GM12878 (cell line): Measurements from ENCODE around the gene UPK1B. TPM values are rescaled to one million over a fixed set of nuclear protein-coding genes. Genes with fewer than 3 reads are reported as not detected.
A peak's percentile ranks its signal among the peaks of the same experiment; 100 is the strongest.

Experiments used
- ATAC-seq: fragments of 200-7000 bp; cut with Tn5 transposase; 3 replicates; pipeline ENCODE4 v1.9.1; 2020; ENCODE audit warnings: mild to moderate bottlenecking, moderate library complexity
- BruUV-seq: library from RNA; stranded (reverse); fragments of 400-500 nt; replicated peaks from 2 replicates; lab custom pipeline; 2021; lab: Mats Ljungman, UMichigan
- CTCF ChIA-PET: fragments of 300-600 bp; sonication (Branson Sonifier 250); formaldehyde crosslinking; extraction: SDS; loops from one replicate; lab custom pipeline; 2021; ENCODE audit warnings: inconsistent platforms; lab: Yijun Ruan, JAX
- POLR2A ChIA-PET: fragments of 350-600 bp; formaldehyde crosslinking; extraction: SDS; loops from one replicate; lab custom pipeline; 2021; ENCODE audit warnings: inconsistent platforms; lab: Charles Lee
- RAD21 ChIA-PET: fragments of 300-600 bp; sonication (Branson Sonifier 250); formaldehyde crosslinking; loops from one replicate; lab custom pipeline; 2023; ENCODE audit warnings: antibody characterized with exemption; ENCODE audit not compliant: unreplicated experiment; lab: Charles Lee
- SMC1A ChIA-PET: fragments of 300-600 bp; sonication (Branson Sonifier 250); formaldehyde crosslinking; loops from one replicate; lab custom pipeline; 2023; ENCODE audit not compliant: unreplicated experiment, uncharacterized antibody; lab: Charles Lee
- DNase-seq: peaks from one replicate; pipeline ENCODE4 v3.0.0-alpha.2; 2011; ENCODE audit warnings: low read depth, low spot score
- FAIRE-seq: peaks from 3 replicates; lab custom pipeline; 2011; peaks lifted over from hg19 to GRCh38; lab: Jason Lieb, UNC
- H2AFZ ChIP-seq: 2 replicates; pipeline ENCODE4 v1.6.0; 2011; ENCODE audit warnings: low read depth, low read length, control low read depth; ENCODE audit not compliant: control insufficient read depth
- H3K27ac ChIP-seq: 2 replicates; pipeline ENCODE4 v1.5.1; 2011; ENCODE audit warnings: control low read depth; ENCODE audit not compliant: control insufficient read depth, insufficient read depth
- H3K27me3 ChIP-seq, 2 experiments: replicated peaks in 1 of 2; 2 replicates each; pipeline versions ENCODE4 v1.6.0 to v1.6.1; 2011; ENCODE audit warnings: low read length in 1 of 2; ENCODE audit not compliant: control insufficient read depth in 2 of 2, insufficient read depth in 2 of 2
- H3K36me3 ChIP-seq, 2 experiments: 2 replicates each; pipeline ENCODE4 v1.5.1; 2011; ENCODE audit warnings: low read length in 1 of 2; ENCODE audit not compliant: control insufficient read depth in 2 of 2, insufficient read depth in 2 of 2
- H3K4me1 ChIP-seq: 2 replicates; pipeline ENCODE4 v1.6.1; 2011; ENCODE audit warnings: mild to moderate bottlenecking, low read length, moderate library complexity, mixed read lengths; ENCODE audit not compliant: control insufficient read depth, insufficient read depth
- H3K4me2 ChIP-seq: 2 replicates; pipeline ENCODE4 v1.6.0; 2011; ENCODE audit warnings: control low read depth; ENCODE audit not compliant: control insufficient read depth, insufficient read depth
- H3K4me3 ChIP-seq: fragments of 200-600 bp; sonication (generic); 2 replicates; pipeline ENCODE4 v1.5.1; 2016
- H3K79me2 ChIP-seq: 2 replicates; pipeline ENCODE4 v1.6.0; 2011; ENCODE audit warnings: low read length; ENCODE audit not compliant: control insufficient read depth, insufficient read depth
- H3K9ac ChIP-seq: 2 replicates; pipeline ENCODE4 v1.8.0; 2011; ENCODE audit warnings: low read length, control low read depth, mixed read lengths; ENCODE audit not compliant: control insufficient read depth, insufficient read depth
- H3K9me3 ChIP-seq: replicated peaks from 3 replicates; pipeline ENCODE4 v1.5.1; 2011; ENCODE audit warnings: mild to moderate bottlenecking, low read length; ENCODE audit not compliant: control insufficient read depth, insufficient read depth
- H4K20me1 ChIP-seq: 2 replicates; pipeline ENCODE4 v1.6.0; 2011; ENCODE audit not compliant: control insufficient read depth, insufficient read depth
- ASH2L ChIP-seq: fragments of 300-600, 200-600 bp; sonication (generic); IDR thresholded peaks from 2 replicates; pipeline ENCODE4 v1.6.1; 2017; ENCODE audit warnings: low read depth, mild to moderate bottlenecking, borderline replicate concordance
- BMI1 ChIP-seq: fragments of 450-650 bp; IDR thresholded peaks from 2 replicates; pipeline ENCODE4 v1.6.1; 2016; ENCODE audit warnings: mild to moderate bottlenecking, moderate library complexity, borderline replicate concordance
- CBFB ChIP-seq: IDR thresholded peaks from 2 replicates; pipeline ENCODE4 v1.6.1; 2016; ENCODE audit warnings: antibody characterized with exemption, low read depth
- CREB1 ChIP-seq: IDR thresholded peaks from 2 replicates; pipeline ENCODE4 v1.6.1; 2012; ENCODE audit warnings: low read depth, mild to moderate bottlenecking, inconsistent platforms
- DPF2 ChIP-seq: fragments of 450-650 bp; IDR thresholded peaks from 2 replicates; pipeline ENCODE4 v1.6.1; 2017; ENCODE audit warnings: mild to moderate bottlenecking
- EGR1 ChIP-seq, 2 experiments: IDR thresholded peaks; 1 replicate in 1 of 2; 2 replicates in 1 of 2; pipeline ENCODE4 v1.6.1; 2011 to 2012; ENCODE audit warnings: low read depth in 2 of 2, low read length in 2 of 2, borderline replicate concordance in 1 of 2, mild to moderate bottlenecking in 1 of 2, moderate library complexity in 1 of 2
- IKZF1 ChIP-seq: fragments of 450-650 bp; conservative IDR thresholded peaks from 2 replicates; pipeline ENCODE4 v1.6.1; 2017; ENCODE audit warnings: antibody characterized with exemption, mild to moderate bottlenecking
- KDM1A ChIP-seq: fragments of 200-600 bp; sonication (generic); IDR thresholded peaks from 2 replicates; pipeline ENCODE4 v1.6.1; 2016; ENCODE audit warnings: borderline replicate concordance
- LARP7 ChIP-seq: fragments of 450-650 bp; IDR thresholded peaks from 2 replicates; pipeline ENCODE4 v1.6.1; 2017; ENCODE audit warnings: mild to moderate bottlenecking
- NFYA ChIP-seq: IDR thresholded peaks from 2 replicates; pipeline ENCODE4 v1.6.1; 2011; ENCODE audit warnings: low read depth, mild to moderate bottlenecking, low read length, improper control_type of control experiment, borderline replicate concordance
- NR2F1 ChIP-seq: fragments of 450-650 bp; conservative IDR thresholded peaks from 2 replicates; pipeline ENCODE4 v1.6.1; 2017; ENCODE audit warnings: mild to moderate bottlenecking
- POLR2A ChIP-seq: IDR thresholded peaks from 2 replicates; pipeline ENCODE4 v1.6.1; 2011; ENCODE audit warnings: low read depth, mild to moderate bottlenecking, low read length
- POLR2AphosphoS5 ChIP-seq: IDR thresholded peaks from 2 replicates; pipeline ENCODE4 v1.6.1; 2011; ENCODE audit warnings: mild to moderate bottlenecking, low read length, inconsistent platforms
- POU2F2 ChIP-seq: IDR thresholded peaks from 3 replicates; pipeline ENCODE4 v1.6.1; 2011; ENCODE audit warnings: low read depth, mild to moderate bottlenecking, low read length, borderline replicate concordance
- RBBP5 ChIP-seq: fragments of 200-600 bp; sonication (generic); conservative IDR thresholded peaks from 2 replicates; pipeline ENCODE4 v1.6.1; 2016
- RUNX3 ChIP-seq: IDR thresholded peaks from 2 replicates; pipeline ENCODE4 v1.6.1; 2012; ENCODE audit warnings: low read length, inconsistent platforms
- SMAD5 ChIP-seq: IDR thresholded peaks from 2 replicates; pipeline ENCODE4 v1.6.1; 2016; ENCODE audit warnings: antibody characterized with exemption, low read depth
- TCF3 ChIP-seq: IDR thresholded peaks from 2 replicates; pipeline ENCODE4 v1.6.1; 2012; ENCODE audit warnings: low read depth, mild to moderate bottlenecking, low read length, borderline replicate concordance; ENCODE audit not compliant: insufficient read depth
- ZNF622 ChIP-seq: fragments of 450-650 bp; IDR thresholded peaks from 2 replicates; pipeline ENCODE4 v1.6.1; 2017; ENCODE audit warnings: mild to moderate bottlenecking, inconsistent platforms
- WGBS: methylation state at CpG from one replicate; pipeline ENCODE4 v1.1.6; 2016; ENCODE audit warnings: low lambda C conversion rate; ENCODE audit not compliant: insufficient replicate concordance, insufficient coverage; ENCODE audit errors: missing lambda C conversion rate; 5-methylcytosine and 5-hydroxymethylcytosine counted together
- in situ Hi-C: fragments of 300-500 bp; cut with MboI; formaldehyde crosslinking; loops from 9 replicates; pipeline ENCODE4 v1.14.3; 2018; ENCODE audit warnings: mixed read lengths
- intact Hi-C: fragments of 100-400 bp; cut with micrococcal nuclease; formaldehyde crosslinking; loops from one replicate; pipeline ENCODE4 v1.14.2; 2022; ENCODE audit not compliant: unreplicated experiment
- polyA plus RNA-seq, 11 experiments: library from polyadenylated mRNA; depleted of rRNA in 4 of 11; unstranded in 6 of 11; stranded (reverse) in 5 of 11; fragments of >200 nt; fragmentation: Nextera tagmentation in 4 of 11; fragmentation: Illumina TruSeq in 1 of 11; extraction: Ambion mirVana in 4 of 11; extraction: Trizol in 1 of 11; gene quantifications; 1 replicate in 1 of 11; 2 replicates in 10 of 11; pipeline versions ENCODE4 v1.2.1 to v1.2.3, GENCODE V29; 2011 to 2016; ENCODE audit warnings: inconsistent platforms in 2 of 11, missing spikeins in 2 of 11, low read depth in 1 of 11
- total RNA-seq, 4 experiments: library from RNA; depleted of rRNA in 3 of 4; stranded (reverse); fragments of >200 nt in 3 of 4; fragmentation: Illumina TruSeq in 1 of 4; extraction: Trizol in 1 of 4; gene quantifications; 2 replicates each; pipeline versions ENCODE4 v1.2.1 to v1.2.3, GENCODE V29; 2013 to 2021
- TF ChIP-seq, protein P1 (sequence below): IDR thresholded peaks from 2 replicates; pipeline ENCODE4 v1.6.1; 2012; ENCODE audit warnings: low read depth, low read length, improper control_type of control experiment
- TF ChIP-seq, protein P2 (sequence below): fragments of 450-650 bp; IDR thresholded peaks from 2 replicates; pipeline ENCODE4 v1.6.1; 2017; ENCODE audit warnings: mild to moderate bottlenecking, moderate library complexity

The UPK1B gene
- total and polyA plus RNA-seq, 10 of the 15 experiments (the other 5 are each of a cell fraction or from before 2014, with no cell fraction given) = not detected

DNA sequence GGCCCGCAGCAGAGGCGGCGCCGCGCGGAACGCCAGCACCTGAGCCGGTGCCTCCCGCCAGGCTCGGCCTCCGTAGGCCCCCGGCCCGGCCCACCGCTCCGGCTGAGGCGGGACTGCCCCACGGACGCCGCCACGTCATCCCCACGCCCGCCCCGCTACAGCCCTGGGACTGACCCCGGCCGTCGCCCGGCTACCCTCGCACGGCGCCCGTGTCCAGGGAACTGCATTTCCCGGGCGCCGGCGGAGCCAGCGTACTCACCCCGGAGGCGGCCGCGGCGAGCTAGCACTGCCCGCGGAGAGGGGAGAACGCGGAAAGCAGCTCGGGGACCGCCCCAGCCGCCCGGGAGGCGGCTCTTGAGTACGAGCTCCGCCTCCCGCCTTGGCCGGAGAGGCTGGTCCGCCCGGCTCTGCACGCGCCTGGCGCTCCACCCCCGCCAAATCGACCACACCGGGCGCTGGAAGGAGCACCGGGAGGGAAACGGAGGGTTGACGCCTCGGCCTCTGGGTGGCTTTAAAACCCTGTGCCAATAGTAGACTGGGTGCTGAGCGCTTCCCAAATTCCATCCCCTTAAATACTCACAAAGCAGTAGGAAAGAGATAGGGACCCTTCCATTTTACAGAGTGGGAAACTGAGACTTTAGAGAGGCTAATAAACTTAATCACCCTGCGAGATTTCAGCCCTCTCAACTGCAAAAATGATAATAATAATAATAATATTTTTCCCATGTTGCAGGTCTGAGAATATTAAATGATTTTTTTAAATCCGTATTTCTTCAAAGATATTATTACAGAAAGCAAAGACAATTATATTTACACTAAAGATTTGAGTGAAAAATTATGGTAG, 67.4 kb downstream of the UPK1B start, which contains the start of gene B4GALT4:
Gene B4GALT4 (minus strand): TSS at position 288 of the 844 bp plus-strand sequence. CDS start 10,779 bp downstream, outside the sequence.
- FAIRE-seq = peak; percentile 35
- TF ChIP-seq CBFB = 0 out of 2 replicates have a peak, but pooled peaks have one; percentile 14
- TF ChIP-seq RUNX3 = peak; percentile 33; the same call in 1 of the 2 replicates
- TF ChIP-seq RBBP5 = no peak
- TF ChIP-seq SMAD5 = 0 out of 2 replicates have a peak, but pooled peaks have one; percentile 63
- peak; percentile 86 for TF ChIP-seq DPF2
- TF ChIP-seq, protein P1, sequence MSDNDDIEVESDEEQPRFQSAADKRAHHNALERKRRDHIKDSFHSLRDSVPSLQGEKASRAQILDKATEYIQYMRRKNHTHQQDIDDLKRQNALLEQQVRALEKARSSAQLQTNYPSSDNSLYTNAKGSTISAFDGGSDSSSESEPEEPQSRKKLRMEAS = peak; percentile 69; the same call in 1 of the 2 replicates
- TF ChIP-seq CREB1 = peak; percentile 62
- TF ChIP-seq POLR2A = peak; percentile 98
- TF ChIP-seq ZNF622 = no peak
- no peak for TF ChIP-seq KDM1A
- TF ChIP-seq POU2F2 = peak; percentile 52; the same call in 2 of the 3 replicates
- peak in 1 of 2 experiments; percentile 89; a peak in 2 of 3 replicates for TF ChIP-seq EGR1 (IDR thresholded peaks at IDR 0.05; ENCODE audit: borderline replicate concordance in 1 of 2, low read depth in 2 of 2, low read length in 2 of 2)
- peak; percentile 87 for TF ChIP-seq POLR2AphosphoS5
- peak; percentile 79; the same call in 1 of the 2 replicates for TF ChIP-seq NR2F1
- TF ChIP-seq LARP7 = peak; percentile 97
- 0 out of 2 replicates have a peak, but pooled peaks have one; percentile 17 for TF ChIP-seq TCF3
- peak; percentile 84 for TF ChIP-seq IKZF1
- TF ChIP-seq NFYA = no peak
- 0 out of 2 replicates have a peak, but pooled peaks have one; percentile 44 for TF ChIP-seq ASH2L
- TF ChIP-seq, protein P2, sequence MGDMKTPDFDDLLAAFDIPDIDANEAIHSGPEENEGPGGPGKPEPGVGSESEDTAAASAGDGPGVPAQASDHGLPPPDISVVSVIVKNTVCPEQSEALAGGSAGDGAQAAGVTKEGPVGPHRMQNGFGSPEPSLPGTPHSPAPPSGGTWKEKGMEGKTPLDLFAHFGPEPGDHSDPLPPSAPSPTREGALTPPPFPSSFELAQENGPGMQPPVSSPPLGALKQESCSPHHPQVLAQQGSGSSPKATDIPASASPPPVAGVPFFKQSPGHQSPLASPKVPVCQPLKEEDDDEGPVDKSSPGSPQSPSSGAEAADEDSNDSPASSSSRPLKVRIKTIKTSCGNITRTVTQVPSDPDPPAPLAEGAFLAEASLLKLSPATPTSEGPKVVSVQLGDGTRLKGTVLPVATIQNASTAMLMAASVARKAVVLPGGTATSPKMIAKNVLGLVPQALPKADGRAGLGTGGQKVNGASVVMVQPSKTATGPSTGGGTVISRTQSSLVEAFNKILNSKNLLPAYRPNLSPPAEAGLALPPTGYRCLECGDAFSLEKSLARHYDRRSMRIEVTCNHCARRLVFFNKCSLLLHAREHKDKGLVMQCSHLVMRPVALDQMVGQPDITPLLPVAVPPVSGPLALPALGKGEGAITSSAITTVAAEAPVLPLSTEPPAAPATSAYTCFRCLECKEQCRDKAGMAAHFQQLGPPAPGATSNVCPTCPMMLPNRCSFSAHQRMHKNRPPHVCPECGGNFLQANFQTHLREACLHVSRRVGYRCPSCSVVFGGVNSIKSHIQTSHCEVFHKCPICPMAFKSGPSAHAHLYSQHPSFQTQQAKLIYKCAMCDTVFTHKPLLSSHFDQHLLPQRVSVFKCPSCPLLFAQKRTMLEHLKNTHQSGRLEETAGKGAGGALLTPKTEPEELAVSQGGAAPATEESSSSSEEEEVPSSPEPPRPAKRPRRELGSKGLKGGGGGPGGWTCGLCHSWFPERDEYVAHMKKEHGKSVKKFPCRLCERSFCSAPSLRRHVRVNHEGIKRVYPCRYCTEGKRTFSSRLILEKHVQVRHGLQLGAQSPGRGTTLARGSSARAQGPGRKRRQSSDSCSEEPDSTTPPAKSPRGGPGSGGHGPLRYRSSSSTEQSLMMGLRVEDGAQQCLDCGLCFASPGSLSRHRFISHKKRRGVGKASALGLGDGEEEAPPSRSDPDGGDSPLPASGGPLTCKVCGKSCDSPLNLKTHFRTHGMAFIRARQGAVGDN = peak; percentile 67; the same call in 1 of the 2 replicates
- no peak for TF ChIP-seq BMI1

More for the DNA sequence above, 67.4 kb downstream of the UPK1B start, which contains the start of gene B4GALT4:
- intact Hi-C loops = loop anchor here (1.0 to 2.0 kb wide), 3 partner anchors 96 to 440 kb away; no protein-coding TSS in a partner anchor
- BruUV-seq = no TSS peak
- DNase-seq (no peak), ATAC-seq (peak; percentile 94)
- peak within 1 kb of the TSS; percentile 91 for H3K4me2 ChIP-seq
- ChIA-PET SMC1A (interaction anchor here (0.6 to 3.3 kb wide), 25 partner anchors 9 to 440 kb away, joined by 3 to 33 read pairs (median 5); partner anchors contain the start of genes ARHGAP31, IGSF11, TEX55 and TIMMDC1), RAD21 (interaction anchor here (0.6 to 2.9 kb wide), 31 partner anchors 10 to 440 kb away, joined by 3 to 54 read pairs (median 4); partner anchors contain the start of genes ARHGAP31, IGSF11, TEX55 and TMEM39A), POLR2A (interaction anchor here (0.6 to 1.3 kb wide), 9 partner anchors 9 to 386 kb away, joined by 3 to 6 read pairs (median 3); partner anchors contain the start of genes TIMMDC1 and TMEM39A), CTCF (interaction anchor here (0.6 to 3.6 kb wide), 59 partner anchors 8 to 1401 kb away, joined by 3 to 110 read pairs (median 5); partner anchors contain the start of genes ARHGAP31, COX17, IGSF11 and TEX55)
- peaks cover 4% of the 10 kb centered on the region; the same call in 1 of the 2 replicates for H3K4me1 ChIP-seq
- H3K79me2 ChIP-seq = peaks cover 19% of the 10 kb centered on the region
- peak within 1 kb of the TSS; percentile 98 for H3K4me3 ChIP-seq
- peak within 1 kb of the TSS; percentile 88 for H3K27ac ChIP-seq
- H2AFZ ChIP-seq = peak within 1 kb of the TSS; percentile 84
- no peaks in the 10 kb centered on the region for H3K9me3 ChIP-seq
- peak within 1 kb of the TSS; percentile 85 for H3K9ac ChIP-seq
- H4K20me1 ChIP-seq = no peaks in the 10 kb centered on the region
- H3K36me3 ChIP-seq = no peaks in the 10 kb centered on the region
- in situ Hi-C loops = no loop called here
- WGBS = 1% methylated on average over 49 of the region's 70 CpGs
- H3K27me3 ChIP-seq = no peaks in the 10 kb centered on the region
